Lower lobe of right lung (tissue), 2 donors: ENCODE results near the gene SDR42E1. TPM values are rescaled to one million over a fixed set of nuclear protein-coding genes. Genes with fewer than 3 reads are reported as not detected.

Experiments
- ATAC-seq, 2 donors: fragments of 200-7000 bp; cut with Tn5 transposase; one replicate each; pipeline ENCODE4 v1.9.1; 2020 to 2022; ENCODE audit warnings: mild to moderate bottlenecking in 2 of 2, moderate library complexity in 2 of 2
- DNase-seq: peaks from one replicate; pipeline ENCODE4 v3.0.0-alpha.2; 2020
- H3K27ac ChIP-seq: fragments of 200-600 bp; one replicate; pipeline ENCODE4 v1.8.0; 2022
- H3K27me3 ChIP-seq: fragments of 200-600 bp; one replicate; pipeline ENCODE4 v1.8.0; 2022; ENCODE audit warnings: low read depth
- H3K36me3 ChIP-seq: fragments of 200-600 bp; one replicate; pipeline ENCODE4 v1.8.0; 2022; ENCODE audit warnings: mild to moderate bottlenecking
- H3K4me1 ChIP-seq: fragments of 200-600 bp; one replicate; pipeline ENCODE4 v1.8.0; 2022
- H3K4me3 ChIP-seq: fragments of 200-600 bp; one replicate; pipeline ENCODE4 v1.8.0; 2022; ENCODE audit warnings: mild to moderate bottlenecking
- H3K9me3 ChIP-seq: fragments of 200-600 bp; one replicate; pipeline ENCODE4 v1.8.0; 2022
- intact Hi-C: fragments of 100-400 bp; cut with DNase I; formaldehyde crosslinking; loops from one replicate; pipeline ENCODE4 v1.11.0; 2022
- total RNA-seq: library from RNA; stranded (reverse); fragmentation: NEBNext Ultra II Directional; extraction: Animal tissue kit (Norgen Biotek cat#: 25700); gene quantifications from one replicate; pipeline ENCODE4 v1.2.1, GENCODE V29; 2021
- TF ChIP-seq, protein P1 (sequence below): fragments of 200-600 bp; IDR thresholded peaks from one replicate; pipeline ENCODE4 v1.8.0; 2022; ENCODE audit warnings: antibody characterized with exemption, mild to moderate bottlenecking
- donor health status: DM: no; HTN: yes; CAD: no; lungs with severe emphysema.

SDR42E1 gene
- total RNA-seq, 1 donor from 2014 or later, result 8.4 TPM

DNA sequence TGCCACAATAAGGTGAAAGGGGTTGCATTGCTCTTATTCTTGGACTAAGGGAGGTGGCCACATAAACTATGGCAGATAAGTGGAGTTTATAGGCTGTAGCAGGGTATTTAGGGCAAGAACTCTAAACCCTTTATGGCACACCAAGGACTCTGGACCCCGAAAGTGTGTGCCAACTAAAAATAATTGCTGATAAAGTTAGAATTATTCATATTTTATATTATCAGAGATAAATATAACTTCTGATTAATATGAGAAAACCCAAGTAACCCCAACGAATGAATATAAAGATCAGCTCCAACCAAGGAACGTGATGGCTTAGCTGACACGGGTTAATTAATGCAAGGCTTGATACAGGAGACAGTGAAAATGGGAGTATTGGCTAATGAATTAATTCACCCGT is 8.8 kb upstream of the SDR42E1 start:
- no peak overlapping the region for H3K27ac ChIP-seq
- H3K9me3 ChIP-seq, result no peaks in the 10 kb centered on the region
- TF ChIP-seq, protein P1, sequence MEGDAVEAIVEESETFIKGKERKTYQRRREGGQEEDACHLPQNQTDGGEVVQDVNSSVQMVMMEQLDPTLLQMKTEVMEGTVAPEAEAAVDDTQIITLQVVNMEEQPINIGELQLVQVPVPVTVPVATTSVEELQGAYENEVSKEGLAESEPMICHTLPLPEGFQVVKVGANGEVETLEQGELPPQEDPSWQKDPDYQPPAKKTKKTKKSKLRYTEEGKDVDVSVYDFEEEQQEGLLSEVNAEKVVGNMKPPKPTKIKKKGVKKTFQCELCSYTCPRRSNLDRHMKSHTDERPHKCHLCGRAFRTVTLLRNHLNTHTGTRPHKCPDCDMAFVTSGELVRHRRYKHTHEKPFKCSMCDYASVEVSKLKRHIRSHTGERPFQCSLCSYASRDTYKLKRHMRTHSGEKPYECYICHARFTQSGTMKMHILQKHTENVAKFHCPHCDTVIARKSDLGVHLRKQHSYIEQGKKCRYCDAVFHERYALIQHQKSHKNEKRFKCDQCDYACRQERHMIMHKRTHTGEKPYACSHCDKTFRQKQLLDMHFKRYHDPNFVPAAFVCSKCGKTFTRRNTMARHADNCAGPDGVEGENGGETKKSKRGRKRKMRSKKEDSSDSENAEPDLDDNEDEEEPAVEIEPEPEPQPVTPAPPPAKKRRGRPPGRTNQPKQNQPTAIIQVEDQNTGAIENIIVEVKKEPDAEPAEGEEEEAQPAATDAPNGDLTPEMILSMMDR, result no peak
- intact Hi-C loops, result no loop called here
- no peak overlapping the region for H3K4me3 ChIP-seq
- no peaks in the 10 kb centered on the region for H3K4me1 ChIP-seq
- H3K36me3 ChIP-seq, result no peaks in the 10 kb centered on the region
- DNase-seq (no peak), ATAC-seq (no peak)
- H3K27me3 ChIP-seq, result no peaks in the 10 kb centered on the region

DNA sequence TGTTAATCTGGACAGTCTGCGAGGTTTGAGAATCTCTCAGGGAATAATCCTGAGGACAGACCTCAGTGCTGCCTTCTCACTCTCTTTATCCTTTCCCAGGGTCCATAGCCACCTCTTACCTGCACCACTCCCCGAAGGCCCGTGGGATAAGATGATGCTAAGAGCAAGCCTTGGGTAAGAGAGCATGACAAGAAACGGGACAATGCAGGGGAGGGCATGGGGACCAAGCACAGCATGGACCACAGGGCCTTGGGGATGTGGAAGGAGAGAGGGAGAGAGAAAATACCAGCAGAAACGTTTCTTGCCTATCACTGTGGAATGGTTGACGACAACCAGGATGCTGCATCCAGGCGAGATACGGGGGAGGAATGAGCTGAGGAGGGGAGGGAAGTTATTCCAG is 8.3 kb upstream of the SDR42E1 start:
- DNase-seq (no peak), ATAC-seq (no peak)
- no peaks in the 10 kb centered on the region for H3K9me3 ChIP-seq
- TF ChIP-seq, protein P1, result no peak
- H3K27ac ChIP-seq, result no peak overlapping the region
- no peaks in the 10 kb centered on the region for H3K27me3 ChIP-seq
- no peaks in the 10 kb centered on the region for H3K36me3 ChIP-seq
- no peak overlapping the region for H3K4me3 ChIP-seq
- intact Hi-C loops, result no loop called here
- no peaks in the 10 kb centered on the region for H3K4me1 ChIP-seq

DNA sequence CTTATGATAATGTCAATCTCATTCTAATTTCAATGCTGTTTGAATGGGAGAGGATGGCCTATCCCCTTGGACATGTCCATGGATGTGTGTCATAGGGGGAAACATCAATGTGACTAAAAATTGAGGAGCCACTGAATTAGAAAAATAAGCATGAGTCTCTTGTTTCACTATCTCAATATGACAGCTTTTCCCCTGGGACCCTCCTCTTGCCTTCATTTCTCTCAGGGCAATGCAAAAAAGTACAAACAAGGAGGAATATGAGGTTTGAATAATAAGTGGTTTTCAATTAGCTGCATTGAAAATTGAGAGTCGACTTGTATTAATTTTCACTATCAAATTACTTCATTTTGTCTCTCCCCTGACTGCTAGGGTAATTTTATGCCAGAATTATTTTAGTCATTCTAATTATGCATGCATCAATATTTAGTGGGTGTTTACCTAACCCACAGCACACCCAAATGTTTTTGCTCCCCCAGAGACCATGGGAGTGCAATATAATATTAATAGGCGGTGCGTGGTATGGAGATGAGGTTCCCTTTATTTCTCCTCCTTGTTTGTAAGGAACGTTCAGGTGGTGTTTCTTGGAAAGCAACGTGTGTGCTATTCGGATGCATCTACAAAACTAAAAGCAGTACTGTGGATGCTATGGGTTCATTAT is 6.8 kb upstream of the SDR42E1 start:
- intact Hi-C loops, result no loop called here
- DNase-seq (no peak), ATAC-seq (no peak)
- no peak overlapping the region for H3K27ac ChIP-seq
- no peaks in the 10 kb centered on the region for H3K4me1 ChIP-seq
- no peaks in the 10 kb centered on the region for H3K9me3 ChIP-seq
- H3K4me3 ChIP-seq, result no peak overlapping the region
- H3K27me3 ChIP-seq, result no peaks in the 10 kb centered on the region
- TF ChIP-seq, protein P1, result no peak
- H3K36me3 ChIP-seq, result no peaks in the 10 kb centered on the region

DNA sequence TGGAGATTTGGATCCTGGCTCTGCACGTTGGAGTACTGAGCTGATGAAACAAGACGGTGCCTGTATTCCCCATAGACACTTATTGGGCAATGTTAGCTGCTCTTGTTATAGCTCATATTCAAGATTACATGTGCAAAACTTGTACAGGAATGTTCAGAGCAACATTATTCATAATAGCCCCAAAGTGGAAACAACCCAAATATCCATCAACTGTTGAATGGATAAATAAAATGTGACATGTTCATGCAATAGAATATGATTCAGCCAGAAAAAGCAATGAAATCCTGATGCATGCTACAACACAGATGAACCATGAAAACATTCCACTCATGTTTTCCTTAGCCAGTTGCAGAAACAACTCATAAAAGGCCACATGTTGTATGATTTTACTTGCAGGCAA is 5.7 kb upstream of the SDR42E1 start:
- no peaks in the 10 kb centered on the region for H3K4me1 ChIP-seq
- no peak overlapping the region for H3K4me3 ChIP-seq
- no peaks in the 10 kb centered on the region for H3K9me3 ChIP-seq
- ATAC-seq (peak in 1 of 2 donors; percentile 29), DNase-seq (no peak)
- H3K36me3 ChIP-seq, result no peaks in the 10 kb centered on the region
- H3K27ac ChIP-seq, result no peak overlapping the region
- intact Hi-C loops, result no loop called here
- TF ChIP-seq, protein P1, result no peak
- H3K27me3 ChIP-seq, result no peaks in the 10 kb centered on the region

DNA sequence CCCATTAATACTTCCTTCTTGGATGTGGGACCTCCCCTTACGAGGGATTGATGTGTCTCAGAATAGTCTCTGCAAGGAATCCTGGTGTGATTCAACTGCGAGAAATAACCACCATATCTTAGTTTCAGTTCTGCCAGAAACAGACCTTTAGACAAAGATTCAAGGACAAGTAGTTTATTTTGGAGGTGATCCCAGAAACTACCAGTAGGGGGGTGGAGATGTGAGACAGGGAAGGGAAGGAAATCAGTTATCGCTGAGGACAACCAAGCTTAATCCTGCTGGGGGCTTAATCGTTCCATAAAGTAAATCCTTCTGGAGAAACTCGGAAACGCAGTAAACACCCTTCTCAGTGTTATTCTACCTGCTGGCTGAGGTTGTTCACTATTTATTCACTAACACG is 5.0 kb upstream of the SDR42E1 start:
- H3K4me1 ChIP-seq, result no peaks in the 10 kb centered on the region
- H3K36me3 ChIP-seq, result no peaks in the 10 kb centered on the region
- H3K27me3 ChIP-seq, result no peaks in the 10 kb centered on the region
- no peaks in the 10 kb centered on the region for H3K9me3 ChIP-seq
- ATAC-seq (peak; percentile 40 to 60), DNase-seq (no peak)
- peak overlapping the region; percentile 4 for H3K4me3 ChIP-seq
- TF ChIP-seq, protein P1, result peak; percentile 26
- intact Hi-C loops, result no loop called here
- no peak overlapping the region for H3K27ac ChIP-seq
